Left renal cortex interstitium (tissue), 4 donors: Measurements from ENCODE around the gene BDP1. TPM values are rescaled to one million over a fixed set of nuclear protein-coding genes. Genes with fewer than 3 reads are reported as not detected.

Experiments used
- polyA plus RNA-seq, 4 donors: library from polyadenylated mRNA; unstranded; fragments of 120-200 nt; gene quantifications; one replicate each; pipeline ENCODE4 v1.2.1, GENCODE V29; 2013; ENCODE audit not compliant: insufficient read length in 4 of 4

The BDP1 gene
- polyA plus RNA-seq, 4 donors, result 34.8 to 48.7 (median 39.3) TPM

Other genes starting within 250 kb of the BDP1 start
- gene MCCC2, start 131.7 kb downstream of the BDP1 start, polyA plus RNA-seq, result 10 to 100 TPM; 54.2 to 71.2 (median 64.2) TPM